HEK293 (cell line): Measurements from ENCODE around the gene TMEM138.

Experiments
- CTCF ChIA-PET: fragments of 350-600 bp; formaldehyde crosslinking; extraction: SDS; loops from one replicate; lab custom pipeline; 2021; ENCODE audit warnings: antibody characterized with exemption; lab: Yijun Ruan, JAX
- POLR2A ChIA-PET: fragments of 300-600 bp; formaldehyde crosslinking; extraction: SDS; loops from one replicate; lab custom pipeline; 2020; ENCODE audit warnings: antibody characterized with exemption, inconsistent platforms; lab: Yijun Ruan, JAX
- H3K27ac ChIP-seq: fragments of 200-500 bp; sonication (Bioruptor generic); 2 replicates; pipeline ENCODE4 v1.5.1; 2014; ENCODE audit warnings: low read depth, low read length, control low read depth, inconsistent platforms; ENCODE audit errors: extremely low read depth
- H3K36me3 ChIP-seq, 2 experiments: fragments of 200-500 bp in 1 of 2; sonication (Bioruptor generic) in 1 of 2; 1 replicate in 1 of 2; 2 replicates in 1 of 2; pipeline ENCODE4 v1.5.1; 2014 to 2017; ENCODE audit warnings: inconsistent platforms in 2 of 2, low read length in 2 of 2; ENCODE audit not compliant: control insufficient read depth in 2 of 2, insufficient read depth in 1 of 2
- H3K4me1 ChIP-seq: fragments of 200-500 bp; sonication (Bioruptor generic); 2 replicates; pipeline ENCODE4 v1.5.1; 2014; ENCODE audit warnings: mild to moderate bottlenecking, low read length, inconsistent platforms; ENCODE audit not compliant: control insufficient read depth, insufficient read depth
- H3K4me3 ChIP-seq: 2 replicates; pipeline ENCODE4 v1.5.1; 2011; ENCODE audit warnings: low read depth, mild to moderate bottlenecking, control low read depth, low read length, moderate library complexity
- H3K9me3 ChIP-seq: fragments of 200-500 bp; sonication (Bioruptor generic); 2 replicates; pipeline ENCODE4 v1.5.1; 2014; ENCODE audit warnings: low read depth, low read length, inconsistent platforms; ENCODE audit not compliant: control insufficient read depth, insufficient read depth
- KLF16 ChIP-seq: fragments of 450-650 bp; formaldehyde crosslinking; IDR thresholded peaks from 2 replicates; pipeline ENCODE4 v1.5.1; 2017; ENCODE audit warnings: missing biosample characterization, missing genetic modification characterization
- ZNF16 ChIP-seq: fragments of 450-650 bp; formaldehyde crosslinking; IDR thresholded peaks from 2 replicates; pipeline ENCODE4 v1.5.1; 2016; ENCODE audit warnings: low read depth, missing biosample characterization, missing genetic modification characterization
- ZNF2 ChIP-seq: fragments of 450-650 bp; formaldehyde crosslinking; IDR thresholded peaks from 2 replicates; pipeline ENCODE4 v1.5.1; 2016; ENCODE audit warnings: missing biosample characterization, missing genetic modification characterization
- ZNF214 ChIP-seq: fragments of 450-650 bp; formaldehyde crosslinking; IDR thresholded peaks from 2 replicates; pipeline ENCODE4 v1.5.1; 2017; ENCODE audit warnings: missing biosample characterization, mild to moderate bottlenecking, missing genetic modification characterization, borderline replicate concordance
- ZNF24 ChIP-seq: fragments of 450-650 bp; formaldehyde crosslinking; IDR thresholded peaks from 2 replicates; pipeline ENCODE4 v1.5.1; 2016; ENCODE audit warnings: missing biosample characterization, missing genetic modification characterization
- ZNF473 ChIP-seq: fragments of 450-650 bp; formaldehyde crosslinking; IDR thresholded peaks from 2 replicates; pipeline ENCODE4 v1.5.1; 2017; ENCODE audit warnings: missing biosample characterization, missing genetic modification characterization
- ZNF501 ChIP-seq: fragments of 450-650 bp; formaldehyde crosslinking; IDR thresholded peaks from 2 replicates; pipeline ENCODE4 v1.5.1; 2016; ENCODE audit warnings: missing biosample characterization, missing genetic modification characterization
- ZNF544 ChIP-seq: fragments of 450-650 bp; formaldehyde crosslinking; IDR thresholded peaks from 2 replicates; pipeline ENCODE4 v1.5.0; 2017; ENCODE audit warnings: missing biosample characterization, missing genetic modification characterization
- ZNF555 ChIP-seq: fragments of 450-650 bp; formaldehyde crosslinking; conservative IDR thresholded peaks from 2 replicates; pipeline ENCODE4 v1.5.1; 2017; ENCODE audit warnings: missing biosample characterization, mild to moderate bottlenecking, missing genetic modification characterization, inconsistent platforms
- ZNF660 ChIP-seq: fragments of 450-650 bp; IDR thresholded peaks from 2 replicates; pipeline ENCODE4 v1.5.1; 2018; ENCODE audit warnings: missing biosample characterization, mild to moderate bottlenecking, missing genetic modification characterization
- TF ChIP-seq, protein P1 (sequence below): fragments of 450-650 bp; formaldehyde crosslinking; IDR thresholded peaks from 2 replicates; pipeline ENCODE4 v1.5.1; 2017; ENCODE audit warnings: missing biosample characterization, mild to moderate bottlenecking, missing genetic modification characterization, moderate library complexity
- TF ChIP-seq, protein P2 (sequence below): fragments of 450-650 bp; formaldehyde crosslinking; IDR thresholded peaks from 2 replicates; pipeline ENCODE4 v1.5.1; 2017; ENCODE audit warnings: missing biosample characterization, missing genetic modification characterization
- TF ChIP-seq, protein P3 (sequence below): fragments of 450-650 bp; formaldehyde crosslinking; IDR thresholded peaks from 2 replicates; pipeline ENCODE4 v1.5.1; 2016; ENCODE audit warnings: missing biosample characterization, missing genetic modification characterization, borderline replicate concordance
- TF ChIP-seq, protein P4 (sequence below): fragments of 450-650 bp; formaldehyde crosslinking; IDR thresholded peaks from 2 replicates; pipeline ENCODE4 v1.5.1; 2016; ENCODE audit warnings: missing biosample characterization, missing genetic modification characterization

TMEM138 gene

DNA sequence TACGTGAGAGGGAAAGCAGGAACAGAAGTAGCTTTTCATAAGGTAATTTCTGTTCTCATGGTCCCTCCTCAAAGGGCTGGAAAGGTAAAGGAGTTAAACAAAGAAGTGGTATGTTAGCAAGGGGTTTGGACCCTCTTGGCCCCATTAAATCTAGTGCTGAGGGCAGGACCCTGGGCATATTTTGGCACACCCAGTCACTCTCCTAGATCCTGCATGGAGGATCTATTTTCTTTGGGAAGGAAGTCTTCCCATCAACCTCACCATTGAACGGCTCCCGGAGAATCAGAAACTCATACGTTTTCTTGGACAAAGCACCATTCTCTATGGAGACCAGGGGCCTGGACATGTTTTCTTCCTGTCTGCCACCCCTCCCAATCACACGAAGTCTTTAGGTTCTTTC is 41.9 kb downstream of the TMEM138 start:
- Histone ChIP-seq H3K9me3 (no peaks in the 10 kb centered on the region), H3K36me3 (peaks cover 18 to 85% of the 10 kb centered on the region in 2 experiments), H3K4me1 (no peaks in the 10 kb centered on the region), H3K4me3 (no peak overlapping the region), H3K27ac (no peak overlapping the region)
- ChIA-PET CTCF (interaction anchor here (1.2 kb wide), 1 partner anchor 11 kb away, joined by 4 read pairs; the partner anchor contains the start of gene TMEM216), POLR2A (no interaction called here)
- TF ChIP-seq ZNF544 (tag by site-specific recombination) (no peak), ZNF501 (tag by site-specific recombination) (no peak), ZNF660 (tag by site-specific recombination) (no peak)
- TF ChIP-seq, protein P1, sequence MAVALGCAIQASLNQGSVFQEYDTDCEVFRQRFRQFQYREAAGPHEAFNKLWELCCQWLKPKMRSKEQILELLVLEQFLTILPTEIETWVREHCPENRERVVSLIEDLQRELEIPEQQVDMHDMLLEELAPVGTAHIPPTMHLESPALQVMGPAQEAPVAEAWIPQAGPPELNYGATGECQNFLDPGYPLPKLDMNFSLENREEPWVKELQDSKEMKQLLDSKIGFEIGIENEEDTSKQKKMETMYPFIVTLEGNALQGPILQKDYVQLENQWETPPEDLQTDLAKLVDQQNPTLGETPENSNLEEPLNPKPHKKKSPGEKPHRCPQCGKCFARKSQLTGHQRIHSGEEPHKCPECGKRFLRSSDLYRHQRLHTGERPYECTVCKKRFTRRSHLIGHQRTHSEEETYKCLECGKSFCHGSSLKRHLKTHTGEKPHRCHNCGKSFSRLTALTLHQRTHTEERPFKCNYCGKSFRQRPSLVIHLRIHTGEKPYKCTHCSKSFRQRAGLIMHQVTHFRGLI (tag by site-specific recombination): no peak

DNA sequence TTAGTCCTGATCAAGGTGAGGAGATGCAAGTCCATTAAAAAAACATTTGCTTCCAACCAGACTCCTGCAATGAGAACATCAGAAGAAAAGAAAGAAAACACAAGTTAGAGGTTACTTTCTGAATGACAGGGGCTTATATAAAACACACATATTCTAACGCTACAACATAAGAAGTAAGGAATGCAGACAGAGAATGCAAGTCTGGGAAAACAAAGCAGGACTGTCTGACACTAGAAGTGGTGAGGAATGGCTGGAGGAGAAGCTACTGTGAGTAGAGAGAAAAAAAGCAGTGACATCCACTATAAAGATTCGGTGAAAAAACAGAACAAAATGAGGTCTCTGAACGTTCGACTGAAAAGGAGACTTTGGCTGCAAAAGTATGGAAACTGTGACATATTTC is 42.5 kb downstream of the TMEM138 start:
- ChIA-PET CTCF (no interaction called here), POLR2A (no interaction called here)
- H3K4me3 ChIP-seq: no peak overlapping the region
- H3K36me3 ChIP-seq: peaks cover 20 to 89% of the 10 kb centered on the region in 2 experiments
- H3K27ac ChIP-seq: no peak overlapping the region
- H3K4me1 ChIP-seq: no peaks in the 10 kb centered on the region
- no peaks in the 10 kb centered on the region for H3K9me3 ChIP-seq
- TF ChIP-seq ZNF214 (tag by site-specific recombination) (no peak), ZNF2 (tag by site-specific recombination) (no peak), ZNF473 (no peak), ZNF16 (no peak), ZNF555 (tag by site-specific recombination) (no peak), KLF16 (tag by site-specific recombination) (no peak), ZNF24 (no peak)
- TF ChIP-seq, protein P2, sequence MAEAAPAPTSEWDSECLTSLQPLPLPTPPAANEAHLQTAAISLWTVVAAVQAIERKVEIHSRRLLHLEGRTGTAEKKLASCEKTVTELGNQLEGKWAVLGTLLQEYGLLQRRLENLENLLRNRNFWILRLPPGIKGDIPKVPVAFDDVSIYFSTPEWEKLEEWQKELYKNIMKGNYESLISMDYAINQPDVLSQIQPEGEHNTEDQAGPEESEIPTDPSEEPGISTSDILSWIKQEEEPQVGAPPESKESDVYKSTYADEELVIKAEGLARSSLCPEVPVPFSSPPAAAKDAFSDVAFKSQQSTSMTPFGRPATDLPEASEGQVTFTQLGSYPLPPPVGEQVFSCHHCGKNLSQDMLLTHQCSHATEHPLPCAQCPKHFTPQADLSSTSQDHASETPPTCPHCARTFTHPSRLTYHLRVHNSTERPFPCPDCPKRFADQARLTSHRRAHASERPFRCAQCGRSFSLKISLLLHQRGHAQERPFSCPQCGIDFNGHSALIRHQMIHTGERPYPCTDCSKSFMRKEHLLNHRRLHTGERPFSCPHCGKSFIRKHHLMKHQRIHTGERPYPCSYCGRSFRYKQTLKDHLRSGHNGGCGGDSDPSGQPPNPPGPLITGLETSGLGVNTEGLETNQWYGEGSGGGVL (tag by site-specific recombination): no peak
- TF ChIP-seq, protein P3, sequence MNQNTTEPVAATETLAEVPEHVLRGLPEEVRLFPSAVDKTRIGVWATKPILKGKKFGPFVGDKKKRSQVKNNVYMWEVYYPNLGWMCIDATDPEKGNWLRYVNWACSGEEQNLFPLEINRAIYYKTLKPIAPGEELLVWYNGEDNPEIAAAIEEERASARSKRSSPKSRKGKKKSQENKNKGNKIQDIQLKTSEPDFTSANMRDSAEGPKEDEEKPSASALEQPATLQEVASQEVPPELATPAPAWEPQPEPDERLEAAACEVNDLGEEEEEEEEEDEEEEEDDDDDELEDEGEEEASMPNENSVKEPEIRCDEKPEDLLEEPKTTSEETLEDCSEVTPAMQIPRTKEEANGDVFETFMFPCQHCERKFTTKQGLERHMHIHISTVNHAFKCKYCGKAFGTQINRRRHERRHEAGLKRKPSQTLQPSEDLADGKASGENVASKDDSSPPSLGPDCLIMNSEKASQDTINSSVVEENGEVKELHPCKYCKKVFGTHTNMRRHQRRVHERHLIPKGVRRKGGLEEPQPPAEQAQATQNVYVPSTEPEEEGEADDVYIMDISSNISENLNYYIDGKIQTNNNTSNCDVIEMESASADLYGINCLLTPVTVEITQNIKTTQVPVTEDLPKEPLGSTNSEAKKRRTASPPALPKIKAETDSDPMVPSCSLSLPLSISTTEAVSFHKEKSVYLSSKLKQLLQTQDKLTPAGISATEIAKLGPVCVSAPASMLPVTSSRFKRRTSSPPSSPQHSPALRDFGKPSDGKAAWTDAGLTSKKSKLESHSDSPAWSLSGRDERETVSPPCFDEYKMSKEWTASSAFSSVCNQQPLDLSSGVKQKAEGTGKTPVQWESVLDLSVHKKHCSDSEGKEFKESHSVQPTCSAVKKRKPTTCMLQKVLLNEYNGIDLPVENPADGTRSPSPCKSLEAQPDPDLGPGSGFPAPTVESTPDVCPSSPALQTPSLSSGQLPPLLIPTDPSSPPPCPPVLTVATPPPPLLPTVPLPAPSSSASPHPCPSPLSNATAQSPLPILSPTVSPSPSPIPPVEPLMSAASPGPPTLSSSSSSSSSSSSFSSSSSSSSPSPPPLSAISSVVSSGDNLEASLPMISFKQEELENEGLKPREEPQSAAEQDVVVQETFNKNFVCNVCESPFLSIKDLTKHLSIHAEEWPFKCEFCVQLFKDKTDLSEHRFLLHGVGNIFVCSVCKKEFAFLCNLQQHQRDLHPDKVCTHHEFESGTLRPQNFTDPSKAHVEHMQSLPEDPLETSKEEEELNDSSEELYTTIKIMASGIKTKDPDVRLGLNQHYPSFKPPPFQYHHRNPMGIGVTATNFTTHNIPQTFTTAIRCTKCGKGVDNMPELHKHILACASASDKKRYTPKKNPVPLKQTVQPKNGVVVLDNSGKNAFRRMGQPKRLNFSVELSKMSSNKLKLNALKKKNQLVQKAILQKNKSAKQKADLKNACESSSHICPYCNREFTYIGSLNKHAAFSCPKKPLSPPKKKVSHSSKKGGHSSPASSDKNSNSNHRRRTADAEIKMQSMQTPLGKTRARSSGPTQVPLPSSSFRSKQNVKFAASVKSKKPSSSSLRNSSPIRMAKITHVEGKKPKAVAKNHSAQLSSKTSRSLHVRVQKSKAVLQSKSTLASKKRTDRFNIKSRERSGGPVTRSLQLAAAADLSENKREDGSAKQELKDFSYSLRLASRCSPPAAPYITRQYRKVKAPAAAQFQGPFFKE (tag by site-specific recombination): no peak
- TF ChIP-seq, protein P4, sequence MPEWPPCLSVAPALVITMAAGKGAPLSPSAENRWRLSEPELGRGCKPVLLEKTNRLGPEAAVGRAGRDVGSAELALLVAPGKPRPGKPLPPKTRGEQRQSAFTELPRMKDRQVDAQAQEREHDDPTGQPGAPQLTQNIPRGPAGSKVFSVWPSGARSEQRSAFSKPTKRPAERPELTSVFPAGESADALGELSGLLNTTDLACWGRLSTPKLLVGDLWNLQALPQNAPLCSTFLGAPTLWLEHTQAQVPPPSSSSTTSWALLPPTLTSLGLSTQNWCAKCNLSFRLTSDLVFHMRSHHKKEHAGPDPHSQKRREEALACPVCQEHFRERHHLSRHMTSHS (tag by site-specific recombination): no peak
